Thyroid gland (tissue), 4 donors: ENCODE data around the gene MTMR12. TPM values are rescaled to one million over a fixed set of nuclear protein-coding genes. Genes with fewer than 3 reads are reported as not detected.

ENCODE experiments used
- DNase-seq, 2 donors: peaks; one replicate each; pipeline ENCODE4 v3.0.0-alpha.2; 2019
- H3K27ac ChIP-seq, 3 donors: fragments of 200-600 bp; sonication (generic); 1 replicate in 2 of 3; 2 replicates in 1 of 3; pipeline ENCODE4 v1.5.1; 2016 to 2019; ENCODE audit warnings: mild to moderate bottlenecking in 1 of 3, moderate library complexity in 1 of 3
- H3K27me3 ChIP-seq: fragments of 200-600 bp; sonication (generic); one replicate; pipeline ENCODE4 v1.5.1; 2019
- H3K36me3 ChIP-seq, 2 donors: fragments of 200-600 bp; sonication (generic); one replicate each; pipeline ENCODE4 v1.5.1; 2016 to 2019
- H3K4me1 ChIP-seq, 2 donors: fragments of 200-600 bp; sonication (generic); one replicate each; pipeline ENCODE4 v1.5.1; 2017 to 2019
- H3K4me3 ChIP-seq, 3 donors: fragments of 200-600 bp; sonication (generic); replicated peaks in 1 of 3; 1 replicate in 2 of 3; 2 replicates in 1 of 3; pipeline ENCODE4 v1.5.1; 2016; ENCODE audit warnings: mild to moderate bottlenecking in 1 of 3
- H3K9me3 ChIP-seq: fragments of 200-600 bp; sonication (generic); one replicate; pipeline ENCODE4 v1.5.1; 2017
- CTCF ChIP-seq, 6 experiments: fragments of 200-600 bp in 3 of 6; fragments of 450-650 bp in 3 of 6; sonication (generic) in 3 of 6; IDR thresholded peaks; one replicate each; pipeline ENCODE4 v1.5.1; 2016 to 2019; ENCODE audit warnings: antibody characterized with exemption in 6 of 6, mild to moderate bottlenecking in 2 of 6, inconsistent platforms in 1 of 6, moderate library complexity in 1 of 6
- POLR2A ChIP-seq, 2 donors: fragments of 450-650 bp; IDR thresholded peaks; one replicate each; pipeline ENCODE4 v1.6.1; 2017; ENCODE audit warnings: antibody characterized with exemption in 2 of 2, mild to moderate bottlenecking in 2 of 2, moderate library complexity in 1 of 2
- WGBS, 2 donors: methylation state at CpG; one replicate each; pipeline ENCODE4 v1.1.5; 2017; 5-methylcytosine and 5-hydroxymethylcytosine counted together
- intact Hi-C: fragments of 100-400 bp; cut with DNase I; formaldehyde crosslinking; loops from one replicate; pipeline ENCODE4 v1.15.1; 2023
- total RNA-seq, 4 donors: library from RNA; depleted of rRNA; stranded (reverse); fragments of >200 nt; gene quantifications; one replicate each; pipeline ENCODE4 v1.2.3, GENCODE V29; 2016

Gene MTMR12
- total RNA-seq, 4 donors from 2014 or later = 28.9 to 45.3 (median 37.3) TPM

GRCh38 chr5:32357658-32358057, 44.9 kb upstream of the MTMR12 start:
- intact Hi-C loops = no loop called here
- TF ChIP-seq POLR2A (IDR thresholded peaks at IDR 0.05) (no peak), CTCF (IDR thresholded peaks at IDR 0.05) (no peak)

GRCh38 chr5:32355686-32356085, 42.9 kb upstream of the MTMR12 start:
- no peaks in the 10 kb centered on the region for H3K27me3 ChIP-seq
- no peaks in the 10 kb centered on the region for H3K9me3 ChIP-seq
- intact Hi-C loops = no loop called here
- peaks cover 2 to 5% of the 10 kb centered on the region in 2 donors for H3K36me3 ChIP-seq
- 75 to 76% methylated on average over 4 of the region's 4 CpGs for WGBS, 2 donors
- no peaks in the 10 kb centered on the region for H3K4me1 ChIP-seq
- no peak for DNase-seq
- H3K4me3 ChIP-seq = no peak overlapping the region
- H3K27ac ChIP-seq = no peak overlapping the region
- TF ChIP-seq CTCF (IDR thresholded peaks at IDR 0.05) (no peak), POLR2A (IDR thresholded peaks at IDR 0.05) (no peak)

More at GRCh38 chr5:32357658-32358057, 44.9 kb upstream of the MTMR12 start:
- H3K4me3 ChIP-seq = no peak overlapping the region
- no peak overlapping the region for H3K27ac ChIP-seq
- DNase-seq = no peak
- no peaks in the 10 kb centered on the region for H3K27me3 ChIP-seq
- no peaks in the 10 kb centered on the region for H3K9me3 ChIP-seq
- H3K4me1 ChIP-seq = no peaks in the 10 kb centered on the region
- peaks cover 2 to 5% of the 10 kb centered on the region in 2 donors for H3K36me3 ChIP-seq

GRCh38 chr5:32353420-32353819, 40.7 kb upstream of the MTMR12 start:
- no peaks in the 10 kb centered on the region for H3K27me3 ChIP-seq
- H3K9me3 ChIP-seq = no peaks in the 10 kb centered on the region
- no peak overlapping the region for H3K27ac ChIP-seq
- H3K36me3 ChIP-seq = peaks cover 0 to 5% of the 10 kb centered on the region in 2 donors
- TF ChIP-seq CTCF (IDR thresholded peaks at IDR 0.05) (no peak), POLR2A (IDR thresholded peaks at IDR 0.05) (no peak)
- intact Hi-C loops = no loop called here
- 95 to 96% methylated on average over 9 of the region's 9 CpGs for WGBS, 2 donors
- no peaks in the 10 kb centered on the region for H3K4me1 ChIP-seq
- no peak overlapping the region for H3K4me3 ChIP-seq
- no peak for DNase-seq

GRCh38 chr5:32352685-32353084, 39.9 kb upstream of the MTMR12 start:
- no peaks in the 10 kb centered on the region for H3K27me3 ChIP-seq
- 91 to 93% methylated on average over 8 of the region's 8 CpGs for WGBS, 2 donors
- intact Hi-C loops = no loop called here

GRCh38 chr5:32346869-32347268, 34.1 kb upstream of the MTMR12 start:
- TF ChIP-seq POLR2A (IDR thresholded peaks at IDR 0.05) (no peak), CTCF (IDR thresholded peaks at IDR 0.05) (no peak)
- Histone ChIP-seq H3K9me3 (no peaks in the 10 kb centered on the region), H3K27ac (no peak overlapping the region), H3K4me1 (no peaks in the 10 kb centered on the region), H3K4me3 (no peak overlapping the region), H3K27me3 (no peaks in the 10 kb centered on the region), H3K36me3 (no peaks in the 10 kb centered on the region)
- intact Hi-C loops = no loop called here
- DNase-seq = no peak
- WGBS, 2 donors = 97 to 98% methylated on average over 2 of the region's 2 CpGs

More at GRCh38 chr5:32352685-32353084, 39.9 kb upstream of the MTMR12 start:
- no peak for TF ChIP-seq CTCF (IDR thresholded peaks at IDR 0.05)
- no peak for TF ChIP-seq POLR2A (IDR thresholded peaks at IDR 0.05)
- no peak for DNase-seq
- H3K36me3 ChIP-seq = no peaks in the 10 kb centered on the region
- no peak overlapping the region for H3K27ac ChIP-seq
- no peak overlapping the region for H3K4me3 ChIP-seq
- no peaks in the 10 kb centered on the region for H3K4me1 ChIP-seq
- H3K9me3 ChIP-seq = no peaks in the 10 kb centered on the region
